ENCODE results near the gene CMBL.
A peak's percentile ranks its signal among the peaks of the same experiment; 100 is the strongest.

The CMBL gene

DNA sequence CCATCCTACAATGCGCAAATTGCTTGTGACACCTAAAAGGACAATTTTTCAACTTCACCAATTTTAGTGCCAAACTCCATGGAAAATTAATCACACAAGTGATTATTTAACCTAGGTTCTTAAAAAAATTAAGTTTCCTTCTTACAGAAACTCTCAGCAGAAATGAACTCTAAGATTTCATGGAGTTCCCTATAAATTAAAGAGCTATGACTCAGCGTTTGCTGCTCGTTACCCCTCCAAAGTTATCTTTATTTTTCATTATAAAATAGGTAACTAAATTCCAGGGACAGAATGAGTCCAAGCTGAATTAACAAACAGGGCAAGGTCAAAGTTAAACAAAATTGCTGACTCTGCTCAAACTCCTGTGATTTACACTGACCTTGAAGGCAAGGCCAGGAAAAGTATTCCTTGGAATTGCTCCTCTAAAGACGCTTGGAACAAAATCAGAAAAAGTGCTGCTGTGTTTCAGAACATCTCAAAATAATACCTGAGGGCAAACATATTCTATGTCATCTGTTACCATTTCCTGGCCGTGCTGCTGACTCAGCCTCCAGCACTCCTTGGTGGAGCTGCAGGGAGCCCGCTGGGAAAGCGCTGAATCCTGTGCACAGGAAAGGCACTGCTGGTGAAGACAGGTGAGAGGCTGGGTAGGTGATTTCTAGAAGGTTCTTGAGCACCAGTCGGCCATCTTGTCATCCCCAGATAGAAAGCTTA lies 2.5 kb upstream of the CMBL start:
- no peak for DNase-seq

DNA sequence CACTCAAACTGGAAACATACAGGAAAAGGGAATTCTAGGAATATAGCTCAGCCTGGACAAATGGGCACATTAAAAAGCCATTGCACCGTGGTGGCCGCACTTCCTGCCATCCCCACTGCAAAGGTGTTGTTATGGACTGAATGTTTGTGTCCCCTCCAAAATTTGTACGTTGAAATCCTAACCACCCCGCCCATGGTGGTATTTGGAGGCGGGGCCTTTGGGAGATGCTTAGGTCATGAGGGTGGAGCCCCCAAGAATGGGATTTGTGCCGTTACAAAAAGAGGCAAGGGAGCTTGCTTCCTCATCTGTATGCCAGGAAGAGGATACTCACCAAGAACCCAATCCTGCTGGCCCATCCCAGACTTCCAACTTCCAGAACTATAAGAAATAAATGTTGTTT lies 1.1 kb upstream of the CMBL start:
- DNase-seq = no peak

DNA sequence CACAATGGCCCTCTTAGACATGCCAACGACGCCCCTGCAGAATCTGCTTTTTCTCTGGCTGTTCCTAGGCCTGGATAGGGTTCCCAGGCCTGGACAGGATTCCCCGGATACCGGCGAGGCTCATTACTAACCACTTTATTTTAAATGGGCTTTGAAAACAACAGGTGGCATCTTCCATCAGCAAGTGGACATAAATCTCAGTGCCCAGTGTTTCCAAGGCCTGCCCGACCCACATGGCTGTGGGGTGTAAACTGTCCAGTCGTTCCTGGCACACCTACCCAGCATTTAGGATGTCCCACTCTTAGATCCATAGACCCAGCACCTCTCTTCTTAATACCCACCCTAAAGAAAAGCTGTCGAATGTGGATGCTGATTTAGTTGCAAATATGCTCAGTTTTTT lies 896 bp downstream of the CMBL start:
- DNase-seq = no peak

DNA sequence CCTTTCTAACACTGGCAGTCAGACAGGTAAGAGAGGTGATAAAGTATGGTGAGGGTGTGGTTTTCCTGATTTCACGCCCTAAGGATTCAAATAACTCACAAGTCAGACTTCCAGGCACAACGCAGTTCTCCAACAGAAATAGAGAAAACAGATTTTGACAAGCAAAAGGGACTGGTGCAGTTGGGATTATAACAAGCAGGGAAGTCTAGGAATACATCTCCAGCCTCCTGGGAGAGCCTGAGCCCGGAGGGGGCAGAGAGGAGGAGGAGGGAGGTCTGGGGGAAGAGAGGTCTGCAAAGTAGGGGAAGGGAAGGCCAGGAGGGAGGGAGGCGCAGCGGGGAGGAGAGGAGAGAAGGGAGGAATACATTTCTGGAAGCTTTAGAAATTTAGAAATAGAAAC lies 1.6 kb downstream of the CMBL start:
- DNase-seq = no peak

DNA sequence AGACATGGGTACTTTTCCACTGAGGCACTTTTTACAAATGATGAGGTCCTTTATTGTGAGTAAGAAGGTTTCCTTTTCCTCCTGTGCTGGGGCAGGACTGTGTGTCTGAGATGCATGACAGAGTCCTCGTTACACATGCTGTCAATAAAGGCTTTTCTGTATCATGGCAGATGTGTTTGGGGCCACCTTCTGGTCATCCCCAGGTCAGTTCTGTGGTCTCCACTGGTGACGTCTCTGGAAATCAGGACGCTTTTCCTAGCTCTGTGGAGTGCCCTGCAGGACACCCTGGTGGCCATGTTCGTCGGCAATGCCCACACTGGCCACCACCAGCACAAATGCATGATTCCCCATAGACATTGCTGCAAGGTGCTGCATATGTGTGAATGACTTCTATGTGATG lies 2.8 kb downstream of the CMBL start:
- DNase-seq = no peak

DNA sequence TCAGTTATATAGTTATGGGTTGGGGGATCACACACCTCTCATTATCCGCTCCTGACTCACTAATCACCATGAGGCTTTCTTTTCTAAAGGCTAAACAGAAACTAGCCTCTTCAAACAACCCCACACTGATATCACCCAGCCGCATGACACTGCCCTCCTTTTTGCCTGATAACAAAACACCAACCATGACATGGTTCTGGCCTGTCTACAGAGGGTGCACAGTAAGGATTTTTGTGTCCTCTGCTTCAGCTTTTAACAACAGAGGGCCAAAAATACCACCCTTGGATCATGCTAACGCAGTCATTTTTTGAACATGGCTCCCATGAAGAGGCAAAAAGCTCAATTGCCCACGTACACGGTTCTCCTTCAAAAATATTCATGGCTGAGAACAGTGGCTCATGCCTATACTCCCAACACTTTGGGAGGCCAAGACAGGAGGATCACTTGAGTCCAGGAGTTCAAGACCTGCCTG lies 4.0 kb downstream of the CMBL start:
- no peak for DNase-seq

DNA sequence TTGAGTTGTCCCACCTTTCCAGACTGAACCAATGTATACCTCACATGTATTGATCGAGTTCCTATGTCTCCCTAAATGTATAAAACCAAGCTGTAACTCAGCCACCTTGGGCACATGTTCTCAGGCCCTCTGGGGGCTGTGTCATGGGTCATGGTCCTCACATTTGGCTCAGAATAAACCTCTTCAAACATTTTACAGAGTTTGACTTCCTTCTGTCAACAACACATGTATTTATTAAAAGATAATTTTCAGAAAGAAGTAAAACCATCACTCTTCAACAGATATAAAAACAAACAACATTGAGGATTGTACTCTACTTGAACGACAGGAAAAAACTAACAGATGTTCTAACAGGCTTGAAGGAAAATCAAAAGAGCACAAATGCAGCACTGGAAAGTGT lies 4.5 kb downstream of the CMBL start:
- no peak for DNase-seq

DNA sequence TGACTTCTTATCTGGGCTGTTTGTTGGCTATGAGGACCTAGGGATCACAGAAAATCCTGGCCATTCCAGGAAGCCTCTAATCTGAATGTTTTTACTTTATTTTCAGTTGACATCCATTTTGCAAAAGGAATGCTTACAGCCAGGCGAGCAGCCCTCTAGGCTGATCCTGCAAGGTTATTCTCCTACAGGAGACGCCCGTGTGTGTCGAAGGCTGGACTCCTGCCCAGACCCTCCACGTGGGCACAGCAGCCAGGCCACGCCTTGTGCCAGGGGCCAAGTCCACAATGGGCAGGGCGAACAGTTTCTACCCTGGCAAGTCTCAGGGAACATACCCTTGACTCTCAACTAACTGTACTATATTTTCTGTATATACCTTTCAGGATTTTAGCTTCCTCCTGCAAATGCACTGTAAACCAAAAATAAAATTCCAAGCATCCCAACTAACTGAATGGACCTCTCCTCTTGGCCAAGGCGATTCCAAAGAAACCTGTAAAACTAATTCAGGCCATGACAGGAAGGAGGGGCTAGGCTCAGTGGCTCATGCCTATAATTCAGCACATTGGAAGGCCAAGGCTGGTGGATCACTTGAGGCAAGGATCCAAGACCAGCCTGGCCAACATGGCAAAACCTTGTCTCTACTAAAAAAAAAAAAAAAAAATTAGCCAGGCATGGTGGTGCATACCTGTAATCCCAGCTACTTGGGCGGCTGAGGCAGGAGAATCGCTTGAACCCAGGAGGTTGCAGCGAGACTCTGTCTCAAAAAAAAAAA lies 5.7 kb downstream of the CMBL start:
- DNase-seq = no peak

DNA sequence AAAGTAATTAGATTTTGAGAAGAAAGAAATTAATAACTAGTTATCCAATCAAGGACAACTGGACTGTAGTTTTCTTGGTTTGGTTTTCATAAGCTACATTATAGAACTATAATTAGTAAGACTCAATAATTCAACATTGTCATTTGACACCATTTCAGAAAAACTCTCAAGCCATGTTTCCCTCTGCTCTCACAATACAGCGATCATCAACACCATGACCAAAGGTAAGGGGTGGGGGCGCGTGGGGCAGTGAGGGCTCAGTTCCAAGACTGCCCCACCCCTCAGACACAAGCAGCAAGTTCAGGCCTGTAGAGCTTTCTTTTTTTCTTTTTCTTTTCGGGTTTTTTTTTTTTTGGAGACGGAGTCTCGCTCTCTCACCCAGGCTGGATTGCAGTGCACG lies 6.4 kb downstream of the CMBL start:
- no peak for DNase-seq

DNA sequence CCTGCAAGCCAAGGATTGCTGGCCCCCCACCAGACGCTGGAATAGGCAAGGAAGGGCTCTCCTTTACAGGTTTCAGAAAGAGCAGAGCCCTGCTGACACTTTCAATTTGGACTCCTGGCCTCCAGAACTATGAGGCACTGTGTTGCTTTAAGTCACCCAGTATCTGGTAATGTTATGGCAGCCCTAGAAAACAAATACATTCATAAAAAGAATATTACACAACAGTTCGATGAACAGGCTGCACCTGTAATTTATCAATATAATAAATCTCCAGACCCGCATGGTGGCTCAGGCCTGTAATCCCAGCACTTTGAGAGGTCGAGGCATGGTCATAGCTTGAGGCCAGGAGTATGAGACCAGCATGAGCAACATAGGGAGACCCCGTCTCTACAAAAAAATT lies 7.5 kb downstream of the CMBL start:
- DNase-seq = no peak

DNA sequence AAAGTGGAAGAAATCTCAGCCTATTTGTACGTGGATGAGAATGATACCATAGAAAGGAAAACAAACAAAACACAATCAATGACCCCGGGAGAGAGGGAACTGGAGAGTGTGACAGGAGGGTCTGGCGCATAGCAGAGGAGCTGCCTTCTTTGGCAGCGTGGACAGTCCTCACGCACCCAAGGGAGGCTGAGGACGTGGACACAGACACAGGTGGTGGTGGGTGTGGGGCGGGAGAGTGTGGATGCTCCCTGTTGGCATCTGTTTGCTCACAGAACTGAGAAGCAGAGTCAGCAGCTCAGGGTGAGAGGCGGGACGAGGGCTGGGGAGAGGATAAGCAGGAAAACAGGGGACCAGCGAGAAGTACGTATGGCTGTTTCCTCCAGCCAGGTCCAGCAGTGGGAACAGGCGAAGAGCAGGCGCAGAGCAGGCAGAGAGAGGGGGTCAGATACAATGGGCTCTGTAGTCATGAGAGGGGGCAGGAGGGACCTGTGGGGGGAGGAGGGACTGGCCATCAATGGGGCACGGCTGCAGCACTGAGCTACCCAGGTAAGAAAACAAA lies 10.0 kb downstream of the CMBL start:
- no peak for DNase-seq

DNA sequence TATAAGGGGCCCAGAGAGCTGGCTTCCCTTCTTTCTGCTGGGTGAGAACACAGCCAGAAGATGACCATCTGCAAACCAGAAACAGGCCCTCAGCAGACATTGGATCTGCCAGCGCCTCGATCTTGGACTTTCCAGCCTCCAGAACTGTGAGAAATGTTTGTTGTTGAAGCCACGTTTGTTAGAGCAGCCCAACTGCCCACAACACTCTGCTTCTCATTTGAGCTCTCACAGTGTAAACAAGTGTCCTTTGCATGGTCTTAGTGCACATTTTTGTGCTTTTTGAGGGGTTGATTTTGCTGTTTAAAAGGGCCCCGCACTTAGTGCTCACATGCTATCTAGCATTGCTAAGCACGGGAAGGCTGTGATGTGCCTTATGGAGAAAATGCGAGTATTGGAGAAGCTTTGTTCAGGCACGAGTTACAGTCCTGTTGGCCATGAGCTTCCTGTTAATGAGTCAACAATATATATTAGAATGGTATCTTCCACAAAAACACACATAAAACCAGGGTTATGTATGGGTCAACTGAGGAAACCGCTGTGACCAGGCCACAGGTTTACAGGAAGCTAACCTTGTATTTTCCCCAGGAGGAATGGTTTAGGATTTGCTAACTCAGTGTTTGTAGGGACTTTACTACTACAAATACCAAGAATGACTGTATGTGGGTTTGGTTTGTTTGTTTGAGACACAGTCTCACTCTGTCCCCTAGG lies 11.9 kb downstream of the CMBL start:
- no peak for DNase-seq

DNA sequence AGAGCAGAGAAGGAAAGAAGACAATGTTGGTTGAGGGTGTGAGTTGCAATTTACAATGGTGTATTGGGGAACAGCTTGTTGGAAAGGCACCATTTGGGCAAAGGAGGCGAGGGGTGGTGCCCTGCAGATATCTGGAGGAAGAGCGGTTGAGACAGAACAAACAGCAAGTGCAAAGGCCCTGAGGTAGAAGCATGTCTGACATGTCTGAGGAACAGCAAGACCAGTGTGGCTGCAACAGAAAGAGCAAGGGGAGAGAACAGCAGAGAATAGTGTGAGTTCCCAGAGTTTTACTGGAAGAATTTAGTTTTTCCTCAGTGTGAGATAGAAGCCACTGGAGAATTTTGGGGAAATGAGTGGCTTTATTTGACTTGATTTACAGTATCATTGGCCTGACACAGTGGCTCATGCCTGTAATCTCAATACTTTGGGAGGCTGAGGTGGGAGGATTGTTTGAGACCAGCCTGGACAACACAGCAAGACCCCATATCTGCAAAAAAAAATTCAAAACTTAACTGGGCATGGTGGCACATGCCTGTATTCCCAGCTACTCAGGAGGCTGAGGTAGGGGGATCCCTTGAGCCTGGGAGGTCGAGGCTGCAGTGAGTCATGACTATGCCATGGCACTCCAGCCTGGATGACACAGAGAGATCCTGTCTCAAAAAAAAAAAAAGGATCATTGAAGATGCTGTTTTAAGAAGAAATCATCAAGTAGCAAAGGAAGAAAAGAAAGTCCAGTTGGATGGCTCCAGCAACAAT lies 13.6 kb downstream of the CMBL start:
- peak; percentile 37 for DNase-seq

DNA sequence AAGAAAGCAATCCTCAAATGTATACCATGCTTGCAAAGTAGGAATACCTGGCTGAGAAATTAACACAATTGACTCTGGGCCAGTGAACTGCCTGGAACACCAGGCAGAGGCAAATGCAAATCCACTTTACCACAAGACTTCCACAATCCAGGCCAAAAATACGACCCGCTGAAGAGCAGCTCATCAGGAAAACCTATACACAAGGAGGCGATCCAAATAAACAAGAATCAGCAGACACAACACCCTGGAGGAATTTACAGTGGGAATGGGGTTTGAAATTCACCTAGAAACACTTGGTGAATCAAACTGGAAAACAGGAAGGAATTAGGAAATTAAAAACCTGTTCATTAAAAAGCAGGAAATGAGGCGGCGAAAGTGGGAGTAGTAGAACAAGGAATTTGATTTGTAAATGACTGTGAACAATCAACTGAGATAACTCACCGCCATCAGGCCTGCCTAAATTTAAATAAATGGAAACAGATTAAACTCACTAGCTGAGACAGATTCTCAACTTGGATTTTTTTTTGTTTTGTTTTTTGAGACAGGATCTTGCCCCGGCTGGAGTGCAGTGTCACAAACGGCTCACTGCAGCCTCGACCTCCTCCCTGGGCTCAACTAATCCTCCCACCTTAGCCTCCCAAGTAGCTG lies 15.9 kb downstream of the CMBL start:
- no peak for DNase-seq

DNA sequence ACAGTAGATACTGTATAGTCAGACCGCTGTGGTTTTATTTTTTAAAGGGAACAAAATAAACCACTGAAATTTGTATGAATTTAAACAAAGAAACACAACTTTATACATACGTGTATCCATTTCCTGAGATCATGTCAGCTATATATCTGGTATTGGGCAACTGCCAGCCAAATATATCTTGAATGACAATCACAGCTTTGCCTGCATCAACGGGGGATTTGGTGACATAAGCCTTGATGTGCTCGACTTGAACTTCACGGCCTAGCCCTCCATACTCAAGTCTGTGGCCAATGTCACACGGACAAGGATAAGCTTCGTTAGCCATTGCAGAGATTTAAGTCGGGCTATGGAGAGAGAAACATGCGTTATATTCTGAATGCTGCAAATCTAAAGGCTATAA lies 17.3 kb downstream of the CMBL start:
- no peak for DNase-seq

DNA sequence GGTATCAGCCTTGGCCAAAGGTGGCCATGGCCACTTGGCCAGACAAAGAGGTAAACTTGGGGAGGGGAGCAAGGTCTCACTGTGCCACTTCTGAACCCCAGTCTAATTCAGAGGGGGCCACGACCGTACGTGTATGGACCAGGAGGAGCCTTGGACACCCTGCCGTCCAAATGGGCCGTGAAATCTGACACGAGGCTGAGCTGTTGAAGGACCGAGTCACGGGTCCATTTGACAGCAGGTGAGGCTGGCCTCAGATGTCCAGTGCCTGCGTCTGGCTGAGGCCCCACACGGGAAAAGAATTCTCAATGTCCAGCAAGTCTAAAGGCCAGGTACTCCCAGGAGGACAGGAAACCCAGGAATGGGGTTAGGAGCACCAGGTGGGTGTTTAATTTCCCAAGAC lies 17.7 kb downstream of the CMBL start:
- DNase-seq = no peak

DNA sequence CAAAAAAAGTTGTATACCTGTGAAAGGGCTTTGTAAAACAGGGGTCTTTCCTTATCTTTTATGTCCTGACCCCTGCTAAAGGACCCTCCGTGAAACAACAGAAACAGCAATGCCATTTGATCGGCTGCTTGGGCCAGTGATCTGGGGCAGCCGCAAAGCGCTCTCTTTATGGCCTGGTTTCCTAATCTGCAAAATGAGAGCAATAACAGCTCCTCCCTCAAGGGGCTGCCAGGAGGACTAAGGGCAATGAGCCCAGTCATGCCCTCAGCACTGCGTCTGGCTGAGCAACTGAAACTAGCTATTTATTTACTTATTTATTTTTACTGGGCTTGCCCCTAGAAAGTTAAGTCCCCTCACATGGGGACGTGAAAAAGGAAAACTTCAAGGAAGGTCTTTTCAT lies 18.3 kb downstream of the CMBL start:
- no peak for DNase-seq

DNA sequence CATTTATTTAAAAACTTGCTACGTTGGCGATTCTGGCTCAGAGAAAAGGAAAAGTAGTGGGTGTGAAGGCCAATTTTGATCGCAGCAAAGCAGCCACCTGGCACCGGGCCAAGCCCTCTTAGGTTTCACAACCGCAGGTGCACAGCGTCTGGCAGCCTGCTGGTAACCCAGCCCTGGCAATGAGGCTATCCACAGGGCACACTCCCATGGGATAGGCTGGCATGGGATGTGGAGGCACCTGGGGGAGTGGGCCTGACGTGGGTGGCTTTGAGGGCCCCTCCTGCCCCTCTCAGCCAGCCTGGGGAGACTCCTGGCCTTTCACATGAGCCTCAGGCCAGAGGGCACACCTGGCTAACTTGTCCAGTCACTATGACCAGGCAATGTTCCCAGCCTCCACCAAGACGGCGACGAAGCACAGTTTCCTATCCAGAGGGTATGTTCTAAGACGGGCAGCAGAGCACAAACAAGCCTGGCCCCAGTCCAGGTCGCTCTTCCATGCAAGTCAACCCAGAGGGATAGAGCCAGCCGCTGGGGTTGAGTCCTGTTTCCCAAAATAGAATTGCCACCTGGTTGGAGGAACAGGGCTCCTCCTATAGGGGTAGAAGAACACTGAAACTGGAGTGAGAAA lies 19.0 kb downstream of the CMBL start:
- no peak for DNase-seq

DNA sequence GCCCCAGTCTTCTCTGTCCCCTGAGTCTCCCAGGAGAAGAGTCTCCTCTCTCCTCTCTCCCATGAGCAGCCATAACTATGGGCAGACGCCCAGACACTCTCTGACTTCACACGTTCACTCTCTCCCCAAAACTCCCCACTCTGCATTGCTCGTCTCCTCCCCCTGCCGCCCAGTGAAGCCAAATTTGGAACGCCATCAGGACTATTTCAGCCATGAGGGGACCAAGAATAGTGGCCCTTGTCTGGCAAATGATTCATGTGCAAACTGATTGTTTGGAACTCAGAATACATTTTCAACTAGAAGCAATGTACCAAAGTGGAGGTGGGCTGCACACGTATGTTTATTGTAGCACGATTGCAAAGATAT lies 20.9 kb downstream of the CMBL start:
- no peak for DNase-seq

DNA sequence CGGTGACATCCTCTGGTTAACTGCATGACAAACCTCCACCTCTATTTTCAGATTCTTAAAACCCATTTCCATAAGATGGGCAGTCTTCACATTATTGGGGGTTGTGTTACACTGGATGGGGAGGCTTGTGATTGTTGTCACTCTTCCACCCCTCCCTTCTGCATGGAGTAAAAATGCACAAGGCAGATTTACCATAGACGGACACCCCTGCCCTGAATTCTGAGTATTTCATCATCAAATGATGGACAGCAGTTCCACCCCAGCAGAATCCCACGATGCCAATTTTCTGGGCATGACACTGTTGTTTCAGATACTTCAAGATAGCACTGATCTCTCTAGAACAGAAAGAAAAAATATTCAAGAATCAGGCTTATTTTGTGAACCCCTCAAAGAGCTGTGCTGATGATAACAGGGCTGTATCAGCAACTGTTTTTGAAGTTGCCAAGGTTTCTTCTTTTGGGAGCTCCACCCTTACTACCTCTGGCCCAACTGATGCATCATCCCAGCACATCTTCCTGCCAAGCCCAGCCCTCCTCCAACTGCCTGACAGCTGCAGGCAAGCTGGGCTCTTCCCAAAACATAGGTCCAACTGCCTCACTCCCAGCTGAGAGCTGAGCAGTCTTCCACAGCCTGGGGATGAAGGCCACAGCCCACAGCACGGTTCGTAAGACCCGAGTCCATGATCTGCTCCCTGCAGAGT lies 21.4 kb downstream of the CMBL start:
- DNase-seq = no peak

DNA sequence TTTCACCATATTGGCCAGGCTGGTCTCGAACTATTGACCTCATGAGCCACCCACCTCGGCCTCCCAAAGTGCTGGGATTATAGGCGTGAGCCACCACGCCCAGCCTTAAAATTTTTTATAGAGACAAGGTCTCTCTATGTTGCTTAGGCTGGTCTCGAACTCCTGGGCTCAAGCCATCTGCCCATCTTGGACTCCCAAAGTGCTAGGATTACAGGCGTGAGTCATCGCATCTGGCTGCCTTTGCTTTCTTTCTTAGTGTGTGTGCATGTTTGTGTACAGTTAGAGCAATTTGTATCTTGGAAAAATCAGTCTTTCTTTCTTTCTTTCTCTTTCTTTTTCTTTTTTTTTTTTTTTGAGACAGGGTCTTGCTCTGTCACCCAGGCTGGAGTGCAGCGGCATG lies 22.3 kb downstream of the CMBL start:
- peak; percentile 50 for DNase-seq
